Inflammatory macrophage treated with lipopolysaccharide for 4 hours (primary cell): ENCODE results near the gene RPUSD2.
"Not testable (repeated sequence)": the region's sequence is repeated elsewhere in the genome, so short reads cannot be mapped to it uniquely, and the experiment has no call there.

Source experiments
- DNase-seq: peaks from one replicate; pipeline ENCODE4 v3.0.0-alpha.2; 2020

The RPUSD2 gene

DNA sequence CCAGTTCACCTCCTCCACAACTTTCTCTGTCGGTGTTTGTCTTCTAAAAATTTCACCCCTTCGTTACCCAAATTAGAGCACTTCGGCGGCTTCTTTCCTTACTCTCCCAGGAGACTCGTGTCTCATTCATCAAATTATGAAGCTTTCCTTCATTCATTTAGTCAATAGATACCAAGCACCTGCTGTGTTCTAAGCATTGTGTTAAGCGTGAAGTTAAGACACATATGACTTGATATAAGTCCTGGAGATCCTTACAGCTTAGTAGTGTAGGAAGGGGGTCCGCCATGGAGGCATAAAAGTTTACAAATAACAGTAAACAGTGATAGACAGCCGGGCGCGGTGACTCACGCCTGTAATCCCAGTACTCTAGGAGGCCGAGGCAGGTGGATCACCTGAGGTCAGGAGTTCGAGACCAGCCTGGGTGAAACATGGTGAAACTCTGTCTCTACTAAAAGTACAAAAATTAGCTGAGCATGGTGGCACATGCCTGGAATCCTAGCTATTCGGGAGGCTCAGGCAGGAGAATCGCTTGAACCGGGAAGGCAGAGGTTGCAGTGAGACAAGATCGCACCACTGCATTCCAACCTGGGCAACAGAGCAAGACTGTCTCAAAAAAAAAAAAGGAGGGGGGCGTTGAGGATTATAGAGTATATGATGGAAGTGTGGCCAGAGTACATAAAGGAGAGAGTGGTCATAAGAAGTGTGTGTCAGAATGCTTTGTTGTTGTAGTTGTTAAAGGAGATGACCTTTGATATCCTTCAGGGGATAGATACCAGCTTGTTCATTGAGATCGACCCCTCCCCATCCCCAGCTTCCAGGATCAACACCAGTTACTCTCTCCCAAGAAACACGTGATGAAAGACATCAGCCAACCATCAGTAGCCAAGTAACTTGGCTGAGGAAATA lies 3.5 kb upstream of the RPUSD2 start:
- no peak for DNase-seq

DNA sequence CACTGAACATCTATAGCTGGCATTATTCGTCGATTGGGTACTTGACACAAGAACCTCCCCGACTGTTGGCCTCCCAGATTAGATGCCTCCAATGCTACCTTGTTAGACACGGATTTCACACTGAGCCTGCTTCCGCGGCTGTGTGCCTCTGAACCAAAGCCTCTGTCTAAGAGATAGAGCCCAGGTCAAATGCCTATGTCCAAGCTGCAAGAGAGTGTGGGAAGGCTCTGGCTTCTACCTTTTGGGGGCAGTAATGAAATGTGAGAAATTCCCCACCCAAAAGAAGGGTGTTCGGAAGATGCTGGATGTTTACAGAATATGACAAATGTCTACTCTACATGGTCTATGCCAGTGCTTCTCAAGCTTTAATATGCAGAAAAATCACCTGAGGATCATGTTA lies 2.0 kb upstream of the RPUSD2 start:
- DNase-seq = no peak

DNA sequence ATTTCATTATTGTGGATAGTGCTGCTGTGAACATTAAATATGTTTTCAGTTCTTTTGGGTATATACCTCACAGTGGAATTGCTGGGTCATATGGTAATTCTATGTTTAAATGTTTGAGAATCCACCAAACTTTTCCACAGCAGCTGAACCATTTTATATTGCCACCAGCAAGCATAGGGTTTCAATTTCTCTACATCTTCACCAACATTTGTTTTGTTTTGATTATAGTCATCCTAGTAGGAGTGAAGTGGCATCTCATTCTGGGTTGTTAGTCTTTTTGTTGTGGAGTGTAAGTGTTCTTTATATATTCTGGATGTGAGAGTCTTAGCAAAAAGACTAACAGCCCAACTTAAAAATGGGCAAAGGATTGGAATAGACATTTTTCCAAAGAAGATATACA lies 6.0 kb downstream of the RPUSD2 start:
- no peak for DNase-seq

DNA sequence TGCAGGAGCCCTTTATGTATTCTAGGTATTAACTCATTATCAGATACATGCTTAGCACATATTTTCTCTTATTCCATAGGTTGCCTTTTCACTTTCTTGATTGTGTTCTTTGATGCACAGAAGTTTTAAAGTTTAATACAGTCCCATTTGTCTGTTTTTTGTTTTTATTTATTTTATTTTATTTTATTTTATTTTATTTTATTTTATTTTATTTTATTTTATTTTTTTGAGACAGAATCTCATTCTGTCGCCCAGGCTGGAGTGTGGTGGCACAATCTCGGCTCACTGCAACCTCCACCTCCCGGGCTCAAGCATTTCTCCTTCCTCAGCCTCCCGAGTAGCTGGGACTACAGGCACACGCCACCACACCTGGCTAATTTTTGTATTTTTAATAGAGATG lies 7.8 kb downstream of the RPUSD2 start:
- not testable (repeated sequence) for DNase-seq

DNA sequence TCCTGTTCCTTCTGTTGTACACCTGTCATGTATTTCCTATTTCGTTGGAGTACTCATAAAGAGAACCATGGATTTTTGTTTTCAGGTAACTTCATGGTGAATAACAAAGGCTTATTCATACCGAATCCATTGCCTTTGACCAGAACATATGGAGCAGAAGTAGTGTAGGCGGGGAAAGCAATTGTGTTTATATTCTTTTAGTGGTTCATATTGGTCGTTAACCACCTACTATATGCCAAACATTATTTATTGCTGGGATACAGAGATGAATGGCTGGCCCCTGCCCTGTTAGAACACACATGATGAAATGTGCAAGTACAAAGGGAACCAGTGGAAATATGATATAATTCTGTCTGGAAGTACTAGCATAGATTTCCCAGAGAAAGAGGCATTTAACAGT lies 9.8 kb downstream of the RPUSD2 start:
- no peak for DNase-seq

DNA sequence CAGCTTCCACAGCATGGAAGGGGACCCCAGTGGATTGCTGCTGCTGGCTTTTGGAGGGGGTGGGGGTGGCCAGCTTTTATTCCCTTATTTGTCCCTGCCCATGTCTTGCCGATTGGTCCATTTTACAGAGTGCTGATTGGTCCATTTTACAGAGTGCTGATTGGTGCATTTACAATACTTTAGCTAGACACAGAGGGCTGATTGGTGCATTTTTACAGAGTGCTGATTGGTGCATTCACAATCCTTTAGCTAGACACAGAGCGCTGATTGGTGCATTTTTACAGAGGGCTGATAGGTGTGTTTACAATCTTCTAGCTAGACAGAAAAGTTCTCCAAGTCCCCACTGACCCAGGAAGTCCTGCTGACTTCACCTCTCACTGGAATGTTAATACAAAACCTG lies 12.7 kb downstream of the RPUSD2 start:
- DNase-seq = not testable (repeated sequence)

DNA sequence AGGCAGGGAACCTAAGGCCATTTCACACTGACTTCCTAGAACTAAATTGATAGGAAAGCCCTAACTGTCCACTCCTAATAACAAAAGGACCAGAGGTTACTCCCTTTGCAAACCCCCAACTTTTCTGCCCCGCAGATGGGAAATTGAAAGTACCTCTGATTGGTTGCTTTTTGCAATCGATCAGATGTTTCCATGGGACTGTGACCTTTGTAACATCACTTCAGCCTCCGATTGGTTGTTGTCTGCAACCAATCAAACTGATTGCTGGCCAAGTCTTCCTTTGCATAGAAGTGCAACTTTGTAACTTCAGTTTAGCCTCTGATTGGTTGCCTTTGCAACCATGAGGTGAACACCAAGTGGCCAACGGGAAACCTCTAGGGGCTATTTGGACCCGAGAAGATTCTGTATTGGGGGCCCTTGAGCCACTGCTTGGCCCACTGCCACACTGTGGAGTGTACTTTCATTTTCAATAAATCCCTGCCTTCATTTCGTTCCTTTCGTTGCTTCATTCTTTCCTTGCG lies 13.7 kb downstream of the RPUSD2 start:
- peak; percentile 41 for DNase-seq

DNA sequence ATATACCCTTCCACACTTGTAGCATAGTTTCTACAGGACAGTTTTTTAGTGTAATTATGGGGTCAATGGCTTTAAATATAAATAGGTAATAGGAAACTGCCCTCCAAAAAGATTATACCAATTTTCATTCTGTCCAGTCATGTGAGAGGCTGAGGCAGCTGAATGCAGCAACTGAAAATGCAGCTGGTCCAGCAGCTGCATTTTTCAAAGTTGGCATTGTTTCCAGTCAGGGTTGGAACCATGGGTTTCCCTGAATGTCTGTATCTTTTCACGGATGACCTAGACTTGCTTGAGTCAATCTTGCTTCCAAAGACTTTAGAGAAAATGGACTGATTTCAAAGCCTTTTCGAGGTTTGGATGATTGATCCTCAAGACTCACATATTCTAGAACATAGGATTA lies 15.1 kb downstream of the RPUSD2 start:
- no peak for DNase-seq

DNA sequence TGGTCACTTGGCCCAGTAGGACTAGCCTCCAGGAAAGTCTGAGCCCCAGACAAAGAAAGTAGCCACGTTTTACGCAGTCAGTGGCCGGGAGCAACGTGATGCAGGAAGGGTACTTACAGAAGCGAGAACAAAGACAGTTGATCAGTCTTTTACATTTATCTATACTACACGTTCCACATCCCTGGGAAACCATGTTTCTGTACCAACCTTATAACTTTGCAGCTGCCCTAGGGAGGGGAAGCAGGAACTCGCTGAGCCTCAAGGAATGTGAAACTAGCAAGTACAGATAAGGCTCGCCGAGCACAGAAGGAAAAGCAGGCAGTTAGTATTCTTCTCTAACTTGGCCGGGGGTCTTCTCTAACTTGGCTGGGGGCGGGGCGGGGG lies 21.6 kb downstream of the RPUSD2 start:
- peak; percentile 25 for DNase-seq

DNA sequence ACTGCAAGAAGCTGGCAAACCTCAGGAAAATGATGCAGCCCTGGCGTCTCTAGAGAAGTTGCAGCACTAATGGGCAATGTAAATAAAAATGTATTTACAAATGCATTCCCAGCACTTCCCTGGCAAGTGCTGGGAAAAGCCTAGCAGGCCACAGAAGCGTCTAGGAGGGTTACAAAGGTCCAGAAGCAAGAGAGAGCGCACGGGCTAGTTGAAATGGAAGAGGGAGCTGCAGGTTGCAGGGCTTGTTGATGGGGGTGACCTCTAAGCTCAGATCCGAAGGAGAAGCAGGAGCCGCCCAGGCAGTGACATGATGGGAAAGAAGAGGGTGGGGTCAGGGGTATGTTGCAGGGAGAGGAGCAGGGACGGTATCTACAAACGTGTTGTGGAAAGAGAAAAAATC lies 22.3 kb downstream of the RPUSD2 start:
- DNase-seq = no peak

DNA sequence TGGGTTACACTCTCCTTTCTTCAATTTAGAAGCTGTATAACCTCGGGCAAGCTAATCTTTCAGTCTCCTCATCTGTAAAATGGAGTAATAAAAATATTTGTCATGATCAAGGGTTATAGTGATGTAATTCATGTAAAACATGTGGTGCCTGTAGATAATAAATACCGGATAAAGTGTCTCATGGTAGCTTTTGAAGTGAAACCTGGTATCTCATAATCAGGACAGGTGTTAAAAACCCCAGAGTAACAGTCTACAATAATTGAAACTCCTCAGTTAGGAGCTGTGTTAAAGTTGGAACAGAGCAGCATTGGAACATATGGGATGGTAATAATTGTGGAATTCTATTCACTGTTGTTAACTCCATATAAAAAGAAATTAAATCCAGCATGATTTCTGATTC lies 24.1 kb downstream of the RPUSD2 start:
- no peak for DNase-seq

DNA sequence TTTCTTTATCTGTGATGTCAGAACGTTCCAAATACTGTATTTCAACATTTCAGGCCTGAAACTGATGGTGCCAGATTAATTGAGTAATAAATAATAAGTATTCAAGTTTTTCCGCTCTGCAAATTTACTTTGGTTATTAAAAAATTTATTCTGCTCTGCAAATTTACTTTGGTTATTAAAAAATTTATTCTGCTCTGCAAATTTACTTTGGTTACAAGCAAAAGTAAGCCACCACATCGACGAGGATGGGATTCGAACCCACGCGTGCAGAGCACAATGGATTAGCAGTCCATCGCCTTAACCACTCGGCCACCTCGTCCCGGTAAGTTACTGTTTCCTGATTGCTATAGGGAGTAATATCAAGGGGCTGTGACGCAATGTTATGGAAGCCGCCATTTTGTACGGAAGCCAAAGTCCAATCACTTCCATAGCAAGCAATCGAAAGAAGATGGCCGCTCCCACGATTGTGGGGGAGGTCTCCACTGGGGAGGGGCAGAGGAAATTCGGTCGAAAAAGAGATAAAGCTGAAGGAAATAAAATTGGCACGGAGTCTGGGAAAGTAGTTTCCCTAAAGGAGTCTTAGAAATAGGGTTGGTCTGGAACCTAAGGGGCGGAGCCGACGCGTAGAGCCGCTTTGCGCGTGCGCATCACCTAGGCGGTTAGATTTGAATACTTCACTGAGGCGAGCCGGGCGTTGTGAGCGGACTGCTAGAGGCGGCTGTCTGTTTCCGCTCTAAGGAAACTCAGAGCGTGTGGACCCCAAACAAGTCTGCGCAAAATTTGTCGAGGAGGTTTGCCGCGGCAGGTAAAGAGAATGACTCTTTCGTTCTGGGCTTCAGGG lies 24.7 kb downstream of the RPUSD2 start, which contains the start of gene KNL1:
KNL1 (plus strand) TSS at position 662 of the 841 bp plus-strand sequence. CDS start 8,683 bp downstream, outside the sequence.
- DNase-seq = peak; percentile 91

DNA sequence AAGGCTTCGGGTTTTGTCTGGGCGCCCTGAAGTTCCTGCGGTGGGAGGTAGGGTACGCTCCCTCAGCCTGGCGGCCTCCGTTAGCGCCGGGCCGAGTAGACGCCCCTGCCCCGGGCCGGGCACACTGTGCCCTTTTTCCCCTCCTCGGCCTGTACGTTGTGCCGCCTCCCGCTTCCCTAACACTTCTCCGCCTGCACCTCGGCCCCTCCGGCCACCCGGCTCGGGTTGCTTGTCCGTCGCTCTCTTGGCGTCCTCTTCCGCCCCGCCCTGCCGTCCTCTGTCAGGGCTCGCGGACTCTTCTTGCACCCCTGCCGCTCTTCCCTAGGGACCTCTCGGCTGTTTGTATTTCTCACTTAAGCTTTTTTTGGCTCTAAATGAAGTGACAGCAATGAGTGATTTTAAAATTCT lies 25.3 kb downstream of the RPUSD2 start:
- DNase-seq = peak; percentile 65

DNA sequence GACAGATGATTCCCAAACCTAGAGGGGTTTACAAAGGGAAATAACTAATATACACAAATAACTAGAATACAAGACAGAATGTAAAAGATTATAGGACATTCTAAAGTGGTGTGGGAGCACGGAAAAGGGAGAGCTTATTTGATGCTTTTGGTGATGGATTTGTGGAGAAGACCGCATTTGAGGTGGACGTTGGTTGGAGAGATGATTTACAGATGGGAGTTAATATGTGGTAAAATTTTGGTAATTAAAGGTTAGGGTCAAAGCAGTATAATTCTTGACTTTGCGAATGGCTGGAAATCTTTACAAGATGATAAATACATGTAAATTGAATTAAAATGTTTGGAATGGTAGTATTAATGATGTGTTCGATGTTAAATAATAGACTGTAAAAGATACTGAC lies 26.1 kb downstream of the RPUSD2 start:
- DNase-seq = no peak

DNA sequence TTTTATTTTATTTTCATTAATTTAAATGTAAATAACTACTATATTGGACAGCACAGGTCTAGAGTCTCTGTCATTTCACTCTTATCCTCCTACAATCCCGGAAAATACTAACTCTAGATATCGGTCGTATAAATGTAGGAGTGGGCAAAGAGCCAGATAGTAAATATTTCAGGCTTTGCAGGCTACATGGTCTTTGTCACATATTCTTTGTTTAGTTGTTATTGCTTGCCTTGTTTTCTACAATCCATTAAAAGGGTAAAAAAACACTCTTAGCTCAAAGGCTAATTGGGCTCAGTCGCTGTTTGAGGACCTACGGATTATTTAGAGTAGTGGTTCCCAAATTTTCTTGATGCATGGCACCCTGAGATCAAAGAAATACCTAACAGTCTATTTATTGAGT lies 26.7 kb downstream of the RPUSD2 start:
- no peak for DNase-seq

DNA sequence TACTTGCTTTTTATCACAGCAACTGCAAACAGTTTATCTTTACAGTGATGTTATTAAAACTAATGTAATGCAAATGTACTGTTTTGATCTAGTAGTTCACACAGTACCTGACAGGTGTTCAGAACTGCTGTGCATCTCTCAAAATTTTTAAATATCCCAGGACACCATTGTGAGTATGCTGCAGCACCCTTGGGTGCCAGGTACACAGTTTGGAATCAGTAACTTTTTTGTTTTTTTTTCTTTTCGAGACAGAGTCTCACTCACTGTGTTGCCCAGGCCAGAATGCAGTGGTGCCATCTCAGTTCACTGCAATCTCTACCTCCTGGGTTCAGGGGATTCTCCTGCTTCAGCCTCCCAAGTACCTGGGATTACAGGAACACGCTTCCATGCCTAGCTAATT lies 27.9 kb downstream of the RPUSD2 start:
- no peak for DNase-seq

DNA sequence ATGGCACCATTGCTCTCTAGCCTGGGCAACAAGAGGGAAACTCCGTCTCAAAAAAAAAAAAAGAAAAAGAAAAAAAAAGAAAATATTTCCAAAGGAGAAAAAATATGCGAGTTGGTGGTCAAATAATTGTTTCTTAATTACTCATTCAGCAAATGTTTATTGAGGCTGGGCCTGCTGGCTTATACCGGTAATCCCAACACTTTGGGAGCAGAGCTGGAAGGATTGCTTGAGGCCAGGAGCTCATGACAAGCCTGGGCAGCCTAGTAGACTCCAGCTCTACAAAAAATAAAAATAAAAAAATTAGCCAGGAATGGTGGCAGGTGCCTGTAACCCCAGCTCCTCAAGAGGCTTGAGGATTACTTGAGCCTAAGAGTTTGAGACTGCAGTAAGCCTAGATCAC lies 29.0 kb downstream of the RPUSD2 start:
- no peak for DNase-seq

DNA sequence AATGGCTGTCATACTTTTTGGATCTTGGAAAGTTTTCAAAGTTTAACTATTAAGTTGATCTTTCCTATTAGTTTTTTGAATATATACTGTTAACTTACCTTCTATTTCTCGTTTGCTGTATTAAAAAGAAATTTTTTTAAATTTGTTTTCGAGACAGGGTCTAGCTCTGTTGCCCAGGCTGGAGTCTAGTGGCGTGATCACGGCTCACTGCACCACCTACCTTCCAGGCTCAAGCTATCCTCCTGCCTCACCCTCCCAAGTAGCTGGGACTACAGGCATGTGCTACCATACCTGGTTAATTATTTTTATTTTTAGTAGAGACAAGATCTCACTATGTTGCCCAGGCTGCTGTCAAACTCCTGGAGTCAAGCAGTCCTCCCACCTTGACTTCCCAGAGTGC lies 29.6 kb downstream of the RPUSD2 start:
- DNase-seq = no peak

DNA sequence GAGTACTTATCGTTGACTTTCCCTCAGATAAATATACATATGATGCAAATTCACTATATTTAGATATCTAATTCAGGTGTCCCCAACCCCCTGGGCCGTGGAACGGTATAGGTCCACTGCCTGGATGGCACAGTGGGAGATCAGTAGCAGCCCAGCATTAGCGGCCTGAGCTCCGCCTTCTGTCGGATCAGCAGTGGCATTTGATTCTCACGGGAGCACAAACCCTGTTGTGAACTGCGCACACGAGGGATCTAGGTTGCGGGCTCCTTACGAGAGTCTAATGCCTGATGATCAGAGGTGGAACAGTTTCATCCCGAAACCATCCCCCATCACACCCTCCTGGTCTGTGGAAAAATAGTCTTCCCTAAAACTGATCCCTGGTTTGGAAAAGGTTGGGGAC lies 31.9 kb downstream of the RPUSD2 start:
- no peak for DNase-seq

DNA sequence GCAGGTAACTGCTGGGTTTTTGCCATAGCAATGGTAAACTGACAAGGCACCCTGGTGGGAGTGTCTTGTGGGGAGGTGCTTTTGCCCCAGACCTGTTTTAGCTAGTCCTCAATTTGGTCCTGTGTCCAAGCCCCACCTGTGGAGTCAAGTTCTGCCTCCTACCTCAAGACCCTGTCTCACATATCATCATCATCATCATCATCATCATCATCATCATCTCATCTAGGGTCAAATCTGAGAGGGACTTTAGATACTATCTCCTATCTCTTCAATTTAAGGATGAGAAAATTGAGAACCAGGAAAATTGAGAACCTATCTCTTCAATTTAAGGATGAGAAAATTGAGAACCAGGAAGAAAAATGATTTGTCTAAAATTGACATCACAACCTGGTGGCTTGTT lies 34.8 kb downstream of the RPUSD2 start:
- DNase-seq = no peak

DNA sequence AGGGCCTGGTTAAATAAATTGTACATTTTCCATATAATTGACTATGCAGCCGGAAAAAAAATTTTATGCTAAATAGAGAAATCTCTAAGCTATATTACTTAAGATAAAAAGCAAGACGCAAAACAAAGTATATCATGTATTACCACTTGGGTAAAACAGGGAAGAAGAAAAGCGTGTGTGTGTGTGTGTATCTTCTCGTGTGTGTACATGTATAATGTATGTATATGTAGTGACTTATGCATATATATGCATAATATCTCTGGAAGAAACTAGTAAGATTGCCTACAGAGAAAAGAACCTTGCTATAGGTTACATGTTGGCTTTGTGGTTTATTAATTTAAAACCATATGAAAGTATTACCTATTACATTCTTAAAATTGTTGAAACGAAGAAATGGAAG lies 44.0 kb downstream of the RPUSD2 start:
- no peak for DNase-seq

DNA sequence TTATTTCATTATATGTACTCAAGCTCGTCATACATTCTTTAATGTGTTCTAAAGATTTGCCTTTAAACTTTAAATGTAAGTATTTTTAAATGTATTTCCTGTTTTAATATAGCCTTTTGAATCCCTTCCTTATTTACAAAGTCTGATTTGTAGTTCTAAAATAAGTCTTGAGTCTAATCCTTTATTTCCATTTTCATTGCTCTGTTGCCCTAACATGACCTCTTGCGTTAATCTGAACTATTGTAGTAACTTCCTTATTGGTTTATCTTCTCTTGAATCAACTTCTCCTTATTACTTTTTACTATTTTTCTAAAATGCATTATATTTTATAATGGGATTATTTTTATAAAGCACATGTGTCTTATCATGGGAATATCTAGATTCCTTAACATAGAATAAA lies 48.9 kb downstream of the RPUSD2 start:
- peak; percentile 73 for DNase-seq

DNA sequence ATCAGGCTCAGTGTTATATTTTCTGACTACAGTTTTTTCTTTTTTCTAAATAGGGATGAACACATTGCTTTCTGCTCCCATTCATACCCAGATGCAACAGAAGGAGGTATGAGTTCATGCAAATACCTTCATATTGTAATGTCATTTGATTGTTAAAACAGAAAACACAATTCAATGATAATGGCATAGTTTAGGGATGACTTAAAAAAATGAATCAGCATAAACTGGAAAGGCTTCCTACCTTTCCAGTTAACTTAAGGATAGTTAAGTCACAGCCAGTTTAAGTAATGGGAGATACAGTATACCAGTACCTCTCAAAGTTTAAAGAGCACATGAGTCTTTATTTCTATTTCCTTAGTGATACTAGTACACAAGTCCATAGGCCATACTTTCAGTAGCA lies 49.8 kb downstream of the RPUSD2 start:
- no peak for DNase-seq

DNA sequence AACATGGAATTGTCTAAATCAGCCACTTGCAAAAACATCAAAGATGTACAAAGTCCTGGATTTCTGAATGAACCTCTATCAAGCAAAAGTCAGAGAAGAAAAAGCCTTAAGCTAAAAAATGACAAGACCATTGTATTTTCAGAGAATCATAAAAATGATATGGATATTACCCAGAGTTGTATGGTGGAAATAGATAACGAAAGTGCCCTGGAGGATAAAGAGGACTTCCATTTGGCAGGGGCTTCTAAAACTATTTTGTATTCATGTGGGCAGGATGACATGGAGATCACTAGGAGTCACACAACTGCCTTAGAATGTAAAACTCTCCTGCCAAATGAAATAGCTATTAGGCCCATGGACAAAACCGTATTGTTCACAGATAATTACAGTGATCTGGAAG lies 54.3 kb downstream of the RPUSD2 start:
- no peak for DNase-seq
